Body of pancreas (tissue), 4 donors: ENCODE results near the gene CPN1. TPM values are rescaled to one million over a fixed set of nuclear protein-coding genes. Genes with fewer than 3 reads are reported as not detected.

Experiments
- ATAC-seq: fragments of 150-250 bp; one replicate; pipeline ENCODE4 v1.9.1; 2016
- DNase-seq, 4 donors: peaks; one replicate each; pipeline ENCODE4 v3.0.0-alpha.2; 2019
- H3K27ac ChIP-seq, 4 donors: fragments of 200-600 bp; sonication (generic); 1 replicate in 3 of 4; 2 replicates in 1 of 4; pipeline versions ENCODE4 v1.5.1 to v1.6.1; 2016 to 2019; ENCODE audit warnings: mild to moderate bottlenecking in 1 of 4, mixed read lengths in 1 of 4, moderate library complexity in 1 of 4
- H3K27me3 ChIP-seq, 2 donors: fragments of 200-600 bp; sonication (generic); one replicate each; pipeline ENCODE4 v1.6.0; 2016; ENCODE audit warnings: mild to moderate bottlenecking in 1 of 2
- H3K36me3 ChIP-seq, 2 donors: fragments of 200-600 bp; sonication (generic); replicated peaks in 1 of 2; 2 replicates each; pipeline ENCODE4 v1.5.1; 2016; ENCODE audit warnings: low read depth in 2 of 2; ENCODE audit not compliant: insufficient read depth in 1 of 2
- H3K4me1 ChIP-seq: fragments of 200-600 bp; sonication (generic); one replicate; pipeline ENCODE4 v1.6.0; 2016
- H3K4me3 ChIP-seq, 2 donors: fragments of 200-600 bp; sonication (generic); 1 replicate in 1 of 2; 2 replicates in 1 of 2; pipeline ENCODE4 v1.5.1; 2016 to 2019
- H3K9me3 ChIP-seq, 3 donors: fragments of 200-600 bp; sonication (generic); 1 replicate in 2 of 3; 2 replicates in 1 of 3; pipeline ENCODE4 v1.5.1; 2016
- CTCF ChIP-seq, 7 experiments: fragments of 450-650 bp in 4 of 7; fragments of 200-600 bp in 3 of 7; sonication (generic) in 3 of 7; IDR thresholded peaks; one replicate each; pipeline ENCODE4 v1.5.1; 2016 to 2019; ENCODE audit warnings: antibody characterized with exemption in 7 of 7
- POLR2A ChIP-seq, 3 donors: fragments of 450-650 bp; IDR thresholded peaks; one replicate each; pipeline ENCODE4 v1.6.1; 2016; ENCODE audit warnings: antibody characterized with exemption in 3 of 3, mild to moderate bottlenecking in 2 of 3
- whole genome bisulfite sequencing, 2 donors: methylation state at CpG; one replicate each; pipeline ENCODE4 v1.1.5; 2017; 5-methylcytosine and 5-hydroxymethylcytosine counted together
- intact Hi-C: fragments of 100-400 bp; cut with DNase I; formaldehyde crosslinking; loops from one replicate; pipeline ENCODE4 v1.15.1; 2023
- total RNA-seq, 2 donors: library from RNA; depleted of rRNA; stranded (reverse); fragments of >200 nt; gene quantifications; one replicate each; pipeline ENCODE4 v1.1.0, GENCODE V29; 2016

CPN1 gene
- total RNA-seq, 2 donors from 2014 or later = not detected

DNA sequence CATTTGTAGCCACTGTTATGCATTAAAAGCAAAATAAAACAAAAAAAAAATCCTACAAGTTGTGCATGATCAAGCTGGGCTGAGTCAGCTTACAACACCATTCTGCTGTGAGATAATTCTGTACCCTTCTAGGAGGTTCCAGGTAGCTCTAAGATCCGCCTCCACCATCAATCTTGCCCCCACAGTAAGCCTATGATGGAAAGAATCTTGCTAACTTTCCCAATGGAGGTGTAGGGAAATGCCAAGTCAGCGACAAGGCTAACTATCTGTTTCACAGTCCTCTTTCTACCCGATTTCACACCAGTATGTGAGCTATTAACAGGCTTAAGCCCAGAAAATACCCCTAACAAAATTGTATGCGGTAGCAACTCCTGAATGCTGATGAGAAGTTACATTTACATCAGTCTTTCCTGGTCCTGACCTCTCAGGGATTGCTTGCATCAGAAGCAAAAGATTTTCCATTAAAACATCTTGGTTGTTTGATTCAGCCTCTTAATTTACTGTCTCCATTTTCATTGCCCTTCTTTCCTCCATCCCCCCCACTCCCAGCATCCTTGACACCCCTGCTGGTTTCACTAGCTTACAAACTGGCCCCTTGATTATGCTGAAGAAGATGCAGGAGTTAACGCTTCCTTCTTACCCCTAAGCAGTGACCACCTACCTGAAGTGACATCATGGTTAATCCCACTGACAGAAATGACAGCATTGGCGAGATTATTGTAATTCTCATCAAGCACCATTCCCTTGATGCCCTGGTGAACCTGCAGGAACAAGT lies 27.8 kb downstream of the CPN1 start:
- intact Hi-C loops = no loop called here
- H3K27ac ChIP-seq = no peak overlapping the region
- H3K9me3 ChIP-seq = no peaks in the 10 kb centered on the region
- DNase-seq (no peak), ATAC-seq (no peak)
- no peak for TF ChIP-seq POLR2A (IDR thresholded peaks at IDR 0.05)
- TF ChIP-seq CTCF (IDR thresholded peaks at IDR 0.05) = no peak
- H3K36me3 ChIP-seq = no peaks in the 10 kb centered on the region
- 43 to 45% methylated on average over 6 of the region's 6 CpGs for WGBS, 2 donors
- H3K27me3 ChIP-seq = no peaks in the 10 kb centered on the region
- H3K4me3 ChIP-seq = no peak overlapping the region
- H3K4me1 ChIP-seq = no peaks in the 10 kb centered on the region

DNA sequence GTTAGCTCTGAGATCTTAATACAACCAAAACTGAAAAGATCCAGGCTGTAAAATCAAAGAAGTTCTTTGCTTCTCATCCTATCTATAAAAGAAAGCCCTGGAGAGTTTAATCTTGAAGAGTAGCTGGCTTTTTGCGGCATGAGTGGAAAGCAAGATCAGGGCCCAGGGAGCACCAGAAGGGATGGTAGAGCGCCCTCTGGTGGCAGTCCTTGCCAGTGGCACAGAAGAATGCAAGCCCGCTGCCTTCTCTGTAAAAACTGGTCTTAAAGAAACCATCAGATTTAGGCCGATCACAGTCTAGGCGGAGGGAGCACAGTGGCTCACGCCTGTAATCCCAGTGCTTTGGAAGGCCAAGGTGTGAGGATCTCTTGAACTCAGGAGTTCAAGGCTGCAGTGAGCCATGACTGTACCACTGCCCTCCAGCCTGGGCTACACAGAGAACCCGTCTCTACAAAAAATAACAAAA lies 35.6 kb downstream of the CPN1 start:
- Histone ChIP-seq H3K27me3 (no peaks in the 10 kb centered on the region), H3K36me3 (no peaks in the 10 kb centered on the region), H3K9me3 (no peaks in the 10 kb centered on the region), H3K4me3 (no peak overlapping the region), H3K4me1 (no peaks in the 10 kb centered on the region), H3K27ac (no peak overlapping the region)
- WGBS, 2 donors = 13 to 16% methylated on average over 7 of the region's 7 CpGs
- intact Hi-C loops = loop anchor here (2.0 kb wide), 1 partner anchor 199 kb away; no protein-coding TSS in a partner anchor
- ATAC-seq (peak; percentile 79), DNase-seq (peak; percentile 85 to 90 (median 86))
- TF ChIP-seq CTCF (IDR thresholded peaks at IDR 0.05) = peak; percentile 85 to 96 (median 91)
- TF ChIP-seq POLR2A (IDR thresholded peaks at IDR 0.05) = no peak

- no peaks in the 10 kb centered on the region for H3K9me3 ChIP-seq
- H3K36me3 ChIP-seq = no peaks in the 10 kb centered on the region
- no peaks in the 10 kb centered on the region for H3K4me1 ChIP-seq
- H3K4me3 ChIP-seq = no peak overlapping the region
- DNase-seq (no peak), ATAC-seq (no peak)
- TF ChIP-seq CTCF (IDR thresholded peaks at IDR 0.05) = no peak
- no peak for TF ChIP-seq POLR2A (IDR thresholded peaks at IDR 0.05)
- H3K27me3 ChIP-seq = no peaks in the 10 kb centered on the region
- WGBS, 2 donors = 49 to 56% methylated on average over 2 of the region's 2 CpGs
- H3K27ac ChIP-seq = no peak overlapping the region
- intact Hi-C loops = no loop called here
Measured at GRCh38 chr10:100045592-100045991, 36.1 kb downstream of the CPN1 start.

DNA sequence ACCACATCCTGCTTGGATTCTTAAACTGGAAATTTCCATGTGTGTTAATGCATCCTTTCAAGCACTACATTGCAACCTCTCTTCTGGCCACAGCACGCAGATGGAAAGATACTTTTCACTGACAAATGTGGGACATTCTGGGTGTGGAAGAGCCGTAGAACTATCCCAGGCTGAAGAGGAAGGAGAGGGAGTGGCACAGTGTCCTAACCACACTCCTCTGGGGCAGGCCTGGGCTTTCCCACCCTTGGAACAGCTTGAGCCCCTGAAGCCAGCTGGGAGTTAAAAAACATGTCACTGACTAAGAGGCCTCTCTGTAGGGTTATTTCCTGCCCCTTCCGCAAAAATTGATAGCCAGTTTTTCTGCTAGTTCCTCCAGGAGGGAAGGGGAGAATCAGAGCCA lies 37.9 kb downstream of the CPN1 start:
- intact Hi-C loops = no loop called here
- Histone ChIP-seq H3K4me1 (no peaks in the 10 kb centered on the region), H3K27ac (no peak overlapping the region), H3K27me3 (no peaks in the 10 kb centered on the region), H3K36me3 (no peaks in the 10 kb centered on the region), H3K4me3 (no peak overlapping the region), H3K9me3 (no peaks in the 10 kb centered on the region)
- ATAC-seq = peak; percentile 48
- WGBS, 2 donors = 46 to 62% methylated on average over 3 of the region's 3 CpGs
- TF ChIP-seq POLR2A (IDR thresholded peaks at IDR 0.05) = no peak
- TF ChIP-seq CTCF (IDR thresholded peaks at IDR 0.05) = no peak
- peak in 1 of 4 donors; percentile 26 for DNase-seq

- TF ChIP-seq POLR2A (IDR thresholded peaks at IDR 0.05) (no peak), CTCF (IDR thresholded peaks at IDR 0.05) (no peak)
- Histone ChIP-seq H3K27me3 (no peaks in the 10 kb centered on the region), H3K4me3 (no peak overlapping the region), H3K4me1 (no peaks in the 10 kb centered on the region), H3K36me3 (no peaks in the 10 kb centered on the region), H3K27ac (no peak overlapping the region), H3K9me3 (no peaks in the 10 kb centered on the region)
- no peak for ATAC-seq
- WGBS, 2 donors = 69 to 80% methylated on average over 2 of the region's 2 CpGs
- intact Hi-C loops = no loop called here
- DNase-seq = no peak
Measured at GRCh38 chr10:100043344-100043743, 38.3 kb downstream of the CPN1 start.
